GM06990 (cell line): ENCODE results near the gene MAP3K20.
"Not testable (repeated sequence)": the region's sequence is repeated elsewhere in the genome, so short reads cannot be mapped to it uniquely, and the experiment has no call there.

Source experiments
- DNase-seq: peaks from one replicate; pipeline ENCODE4 v3.0.0-alpha.2; 2011; ENCODE audit not compliant: insufficient read length; ENCODE audit errors: extremely low read depth
- H3K27me3 ChIP-seq: replicated peaks from 2 replicates; pipeline ENCODE4 v1.6.0; 2011; ENCODE audit warnings: low read length; ENCODE audit not compliant: control insufficient read depth, insufficient read depth
- H3K36me3 ChIP-seq: 2 replicates; pipeline ENCODE4 v1.5.1; 2011; ENCODE audit warnings: low read length; ENCODE audit not compliant: control insufficient read depth, insufficient read depth
- H3K4me3 ChIP-seq: replicated peaks from 2 replicates; pipeline ENCODE4 v1.5.1; 2011; ENCODE audit warnings: low read depth, mild to moderate bottlenecking, control low read depth, low read length
- TF ChIP-seq, protein P1 (sequence below): IDR thresholded peaks from 2 replicates; pipeline ENCODE4 v1.5.1; 2011; ENCODE audit warnings: low read length, control low read depth, mild to moderate bottlenecking, inconsistent platforms; ENCODE audit not compliant: insufficient read depth, poor library complexity, severe bottlenecking

The MAP3K20 gene

DNA sequence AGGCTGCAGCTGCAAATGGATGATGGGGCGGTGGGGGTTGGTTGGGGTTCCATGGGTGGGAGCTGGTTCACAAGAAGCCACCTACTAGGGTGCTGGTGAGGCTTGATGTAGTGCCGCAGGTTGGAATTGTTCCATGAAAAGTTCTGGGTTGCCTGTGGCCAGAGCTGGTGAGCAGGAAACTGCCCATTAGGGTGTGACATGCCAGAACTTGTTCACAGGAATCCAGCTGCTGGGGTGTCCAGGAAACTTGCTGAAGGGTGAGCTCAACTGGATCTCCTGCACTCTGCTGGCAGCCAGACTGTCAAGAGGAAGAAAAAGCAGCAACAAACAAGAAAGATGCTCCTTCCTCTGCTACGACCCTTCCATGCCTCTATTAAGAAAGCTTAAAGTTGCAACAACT lies 48.8 kb downstream of the MAP3K20 start:
- H3K4me3 ChIP-seq, result no peak overlapping the region
- no peaks in the 10 kb centered on the region for H3K27me3 ChIP-seq
- no peak for DNase-seq
- no peaks in the 10 kb centered on the region; the same call in 1 of the 2 replicates for H3K36me3 ChIP-seq
- TF ChIP-seq, protein P1, sequence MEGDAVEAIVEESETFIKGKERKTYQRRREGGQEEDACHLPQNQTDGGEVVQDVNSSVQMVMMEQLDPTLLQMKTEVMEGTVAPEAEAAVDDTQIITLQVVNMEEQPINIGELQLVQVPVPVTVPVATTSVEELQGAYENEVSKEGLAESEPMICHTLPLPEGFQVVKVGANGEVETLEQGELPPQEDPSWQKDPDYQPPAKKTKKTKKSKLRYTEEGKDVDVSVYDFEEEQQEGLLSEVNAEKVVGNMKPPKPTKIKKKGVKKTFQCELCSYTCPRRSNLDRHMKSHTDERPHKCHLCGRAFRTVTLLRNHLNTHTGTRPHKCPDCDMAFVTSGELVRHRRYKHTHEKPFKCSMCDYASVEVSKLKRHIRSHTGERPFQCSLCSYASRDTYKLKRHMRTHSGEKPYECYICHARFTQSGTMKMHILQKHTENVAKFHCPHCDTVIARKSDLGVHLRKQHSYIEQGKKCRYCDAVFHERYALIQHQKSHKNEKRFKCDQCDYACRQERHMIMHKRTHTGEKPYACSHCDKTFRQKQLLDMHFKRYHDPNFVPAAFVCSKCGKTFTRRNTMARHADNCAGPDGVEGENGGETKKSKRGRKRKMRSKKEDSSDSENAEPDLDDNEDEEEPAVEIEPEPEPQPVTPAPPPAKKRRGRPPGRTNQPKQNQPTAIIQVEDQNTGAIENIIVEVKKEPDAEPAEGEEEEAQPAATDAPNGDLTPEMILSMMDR, result no peak

GRCh38 chr2:173126819-173127218 lies 51.2 kb downstream of the MAP3K20 start:
- DNase-seq, result no peak
- Histone ChIP-seq H3K4me3 (no peak overlapping the region), H3K27me3 (no peaks in the 10 kb centered on the region), H3K36me3 (no peaks in the 10 kb centered on the region)
- TF ChIP-seq, protein P1, result no peak

DNA sequence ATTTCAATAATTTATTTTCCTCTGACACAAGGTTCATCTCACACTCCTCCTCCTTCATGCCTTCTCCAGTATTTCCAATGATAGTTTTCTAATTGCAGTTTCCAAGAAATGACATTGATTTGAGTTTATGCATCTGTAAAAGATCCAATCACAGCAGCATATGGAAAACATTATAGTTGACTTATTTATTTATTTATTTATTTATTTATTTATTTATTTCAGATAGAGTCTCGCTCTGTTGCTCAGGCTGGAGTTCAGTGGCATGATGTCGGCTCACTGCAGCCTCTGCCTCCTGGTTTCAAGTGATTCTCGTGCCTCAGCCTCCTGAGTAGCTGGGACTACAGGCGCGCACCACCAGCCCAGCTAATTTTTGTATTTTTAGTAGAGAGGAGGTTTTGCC lies 52.5 kb downstream of the MAP3K20 start:
- not testable (repeated sequence) for H3K27me3 ChIP-seq, H3K4me3 ChIP-seq, DNase-seq, H3K36me3 ChIP-seq

DNA sequence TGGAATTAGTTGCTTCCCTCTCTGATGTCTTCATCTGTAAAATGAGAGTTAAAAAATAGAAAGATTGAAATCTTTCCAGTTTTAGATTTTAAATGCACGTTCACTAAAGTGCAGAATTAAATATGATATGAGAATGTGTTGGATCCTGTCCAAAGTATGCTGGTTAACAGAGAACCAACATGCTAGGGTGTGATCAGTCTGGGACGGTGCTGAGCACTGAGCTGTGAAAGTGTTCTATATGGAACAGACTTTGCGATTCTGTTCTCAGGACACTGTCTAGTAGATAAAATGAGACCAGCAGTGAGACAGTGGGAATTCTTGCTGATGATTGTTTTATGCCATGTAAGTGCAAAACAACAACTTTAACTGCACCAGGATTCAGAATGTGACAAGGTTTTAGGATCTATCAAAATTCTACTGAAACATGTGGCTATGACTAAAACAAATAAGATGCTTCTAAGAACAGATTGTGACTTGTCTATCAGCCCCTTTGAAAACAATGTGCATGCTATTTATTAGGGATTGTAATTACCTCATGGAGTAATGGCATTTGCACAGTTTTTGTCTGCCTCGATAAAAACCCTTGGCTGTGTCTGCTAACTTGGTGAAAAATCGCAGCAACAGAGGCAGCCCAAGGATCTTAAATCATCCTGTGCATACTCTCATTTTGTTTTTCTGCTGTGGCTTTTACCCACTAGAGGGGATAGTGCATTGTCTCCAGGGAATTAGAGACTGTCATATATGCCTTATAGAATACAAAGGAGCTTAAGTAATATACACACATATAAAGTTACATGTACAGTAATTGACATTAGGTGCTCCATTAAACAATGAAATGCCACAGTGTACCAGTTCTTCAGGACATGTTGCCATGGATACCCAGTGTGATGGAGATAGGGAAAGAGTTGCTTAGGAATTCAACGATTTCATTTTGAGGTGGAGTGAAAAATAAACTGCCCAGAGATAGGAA lies 55.1 kb downstream of the MAP3K20 start:
- TF ChIP-seq, protein P1, result no peak
- Histone ChIP-seq H3K27me3 (no peaks in the 10 kb centered on the region), H3K36me3 (no peaks in the 10 kb centered on the region), H3K4me3 (no peak overlapping the region)
- no peak for DNase-seq

- Histone ChIP-seq H3K4me3 (no peak overlapping the region), H3K36me3 (no peaks in the 10 kb centered on the region), H3K27me3 (no peaks in the 10 kb centered on the region)
- TF ChIP-seq, protein P1, result no peak
- no peak for DNase-seq
These were observed 56.9 kb downstream of the MAP3K20 start for GRCh38 chr2:173132531-173132930.

GRCh38 chr2:173134703-173135102 lies 59.1 kb downstream of the MAP3K20 start:
- no peak for DNase-seq
- Histone ChIP-seq H3K36me3 (no peaks in the 10 kb centered on the region), H3K4me3 (no peak overlapping the region), H3K27me3 (no peaks in the 10 kb centered on the region)
- TF ChIP-seq, protein P1, result no peak
